Measurements from ENCODE around the gene ZBBX.
A peak's percentile ranks its signal among the peaks of the same experiment; 100 is the strongest.

ZBBX gene

DNA sequence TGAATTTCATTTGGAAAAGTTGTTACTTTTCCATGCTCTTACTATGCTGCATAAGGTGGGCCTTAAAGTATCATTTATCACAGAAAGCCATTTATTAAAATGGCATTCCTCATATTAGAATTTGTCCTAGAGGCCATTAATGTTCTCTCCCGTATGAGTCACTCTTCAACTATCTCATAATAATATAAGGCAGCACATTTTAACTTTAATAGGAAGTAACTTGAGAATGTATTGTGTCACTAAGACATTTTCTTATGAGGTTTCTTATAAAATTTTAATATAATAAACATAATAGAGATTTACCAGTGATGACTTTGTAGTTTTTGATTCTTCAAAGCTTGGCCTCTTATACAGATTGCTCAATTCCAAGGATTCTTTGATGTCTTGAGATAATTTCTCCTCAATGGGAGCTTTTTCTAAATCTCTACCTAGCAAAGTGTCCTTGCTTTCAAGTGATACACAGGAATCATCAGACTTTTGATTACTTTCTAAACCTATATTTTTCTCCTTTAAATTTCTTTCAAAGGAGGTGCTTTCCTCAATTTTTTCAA is 74.7 kb downstream of the ZBBX start:
- no peak for DNase-seq (ENCODE audit: low read depth)

DNA sequence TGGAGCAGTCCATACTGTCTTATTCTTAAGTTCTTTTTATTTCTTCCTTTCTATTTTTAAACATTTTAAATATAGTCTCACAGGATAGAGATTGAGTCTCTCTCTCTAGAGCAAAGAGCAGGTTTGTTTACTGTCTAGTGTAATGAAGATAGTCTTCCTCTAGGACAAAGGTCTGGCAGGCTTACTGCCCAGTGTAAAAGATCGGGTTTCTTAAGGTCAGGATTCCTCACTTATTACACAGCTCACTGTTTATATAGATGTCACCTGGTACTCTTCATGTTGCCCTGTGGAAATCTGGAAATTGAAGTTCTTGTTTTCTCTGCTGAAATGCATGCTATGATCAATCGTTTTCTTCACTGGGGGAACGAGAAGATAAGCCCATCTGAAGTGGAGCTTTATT is 76.0 kb downstream of the ZBBX start:
- no peak for DNase-seq (ENCODE audit: low read depth)

DNA sequence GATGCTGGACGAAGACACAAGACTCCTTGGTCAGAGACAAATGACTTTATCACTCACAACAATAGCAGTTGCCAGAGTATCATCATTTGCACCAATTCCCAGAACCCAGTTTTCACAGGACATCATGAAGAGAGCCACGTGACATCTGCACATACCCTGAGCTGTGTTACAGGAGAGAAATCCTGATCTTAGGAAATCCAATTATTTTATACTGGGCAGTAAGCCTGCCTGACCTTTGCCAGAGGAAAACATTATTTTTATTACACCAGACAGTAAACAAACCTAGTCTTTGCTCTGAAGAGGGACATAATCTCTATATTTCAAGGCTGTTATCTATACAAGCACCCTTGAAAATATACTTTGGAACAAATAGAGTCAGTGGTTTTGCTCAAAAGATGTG is 77.4 kb downstream of the ZBBX start:
- DNase-seq (ENCODE audit: low read depth), result no peak

DNA sequence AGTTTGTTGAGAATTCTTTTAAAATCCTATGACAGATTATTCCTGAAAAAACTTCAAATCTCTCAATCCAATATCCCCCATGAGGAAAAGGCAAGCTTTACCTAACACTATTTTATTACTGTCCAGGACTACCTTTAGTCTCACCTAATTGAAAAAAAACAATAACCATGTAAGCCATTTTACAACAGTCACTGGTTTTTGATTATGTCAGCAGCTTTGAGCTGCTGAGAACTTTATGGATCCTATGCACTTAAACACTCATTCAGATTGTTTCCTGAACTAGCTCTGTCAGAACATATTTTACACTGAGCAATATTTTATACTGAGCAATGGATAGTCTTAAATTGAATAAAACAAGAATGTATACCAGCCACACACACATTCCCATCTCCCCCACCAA is 79.9 kb downstream of the ZBBX start:
- no peak for DNase-seq (ENCODE audit: low read depth)

DNA sequence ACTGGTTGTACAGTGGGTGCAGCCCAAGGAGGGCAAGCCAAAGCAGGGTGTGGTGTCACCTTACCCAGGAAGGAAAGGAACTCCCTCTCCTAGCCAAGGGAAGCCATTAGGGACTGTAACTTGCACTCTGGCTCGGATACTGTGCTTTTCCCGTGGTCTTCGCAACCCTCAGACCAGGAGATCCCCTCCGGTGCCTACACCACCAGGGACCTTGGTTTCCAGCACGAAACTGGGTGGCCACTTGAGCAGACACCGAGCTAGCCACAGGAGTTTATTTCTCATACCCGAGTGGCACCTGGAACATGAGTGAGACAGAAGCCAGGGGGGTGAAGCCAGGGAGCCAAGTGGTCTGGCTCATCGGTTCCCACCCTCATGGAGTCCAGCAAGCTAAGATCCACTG is 90.7 kb downstream of the ZBBX start:
- no peak for DNase-seq (ENCODE audit: low read depth)

DNA sequence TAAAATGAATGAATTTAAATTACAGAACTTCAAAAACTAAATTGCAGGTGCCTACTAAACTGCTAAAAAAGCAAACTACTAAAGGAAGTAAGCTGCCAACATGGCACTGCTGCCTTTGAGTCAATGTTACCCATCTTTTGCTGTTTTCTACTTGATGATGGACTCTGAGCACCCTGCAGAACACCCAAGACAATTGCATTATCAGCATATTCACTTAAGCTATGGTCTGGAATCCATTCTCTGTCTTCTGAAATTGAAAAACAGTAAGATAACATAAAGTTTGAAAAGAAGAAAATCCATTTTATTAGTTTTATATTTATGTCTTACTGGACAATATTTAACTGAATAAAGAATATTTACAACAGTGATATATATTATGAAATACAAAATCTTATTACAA is 91.4 kb downstream of the ZBBX start:
- no peak for DNase-seq (ENCODE audit: low read depth)

DNA sequence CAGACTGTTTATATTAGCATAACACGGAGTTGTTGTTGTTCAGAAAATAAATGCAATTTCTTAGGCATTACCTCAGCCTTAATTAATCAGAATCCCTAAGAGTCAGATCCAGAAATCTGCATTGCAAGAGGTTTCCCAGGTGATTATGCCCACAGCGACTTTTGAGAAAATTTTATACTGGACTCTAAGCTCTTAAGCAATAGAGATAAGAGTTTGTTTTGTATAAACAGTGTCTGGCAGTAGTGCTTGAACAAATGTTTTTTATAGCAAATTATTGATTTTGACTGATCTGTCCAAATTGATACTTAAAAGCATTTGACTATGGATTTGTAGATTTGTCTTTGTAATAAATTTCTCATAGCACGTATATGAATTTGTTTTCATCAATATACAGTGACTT is 92.8 kb downstream of the ZBBX start:
- DNase-seq (ENCODE audit: low read depth), result no peak

DNA sequence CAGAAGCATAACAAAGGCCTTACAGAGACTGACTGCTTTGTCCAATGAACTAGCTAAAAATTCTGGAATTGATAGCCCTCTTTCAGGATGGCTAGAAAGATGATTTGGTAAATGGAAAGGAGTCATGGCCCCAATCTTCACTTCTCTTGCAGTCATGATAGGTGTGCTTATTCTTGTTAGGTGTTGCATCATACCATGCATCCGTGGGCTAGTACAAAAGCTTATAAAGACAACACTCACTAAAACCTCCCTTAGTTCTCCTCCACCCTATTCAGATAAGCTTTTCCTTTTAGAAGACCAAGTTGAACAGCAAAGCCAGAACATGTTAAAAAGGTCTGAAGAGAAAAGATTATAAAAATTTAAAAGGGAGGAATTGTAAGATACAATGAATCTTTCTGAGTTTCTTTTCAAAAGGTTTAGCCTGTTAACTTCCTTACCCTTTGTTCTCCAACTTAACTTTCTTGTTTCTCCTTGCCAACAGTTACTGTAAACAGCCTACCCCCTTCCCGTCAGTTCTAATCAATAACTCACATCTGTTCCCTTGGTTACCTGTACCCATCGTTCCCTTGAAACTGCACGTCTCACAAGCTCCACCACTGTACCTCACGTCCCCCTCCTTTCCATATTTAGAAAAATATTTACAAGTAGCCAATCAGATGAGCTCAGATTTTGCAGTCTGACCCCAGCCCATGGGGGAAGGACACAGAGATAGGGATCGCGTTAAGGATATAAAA is 105.8 kb downstream of the ZBBX start:
- DNase-seq (ENCODE audit: low read depth), result no peak

DNA sequence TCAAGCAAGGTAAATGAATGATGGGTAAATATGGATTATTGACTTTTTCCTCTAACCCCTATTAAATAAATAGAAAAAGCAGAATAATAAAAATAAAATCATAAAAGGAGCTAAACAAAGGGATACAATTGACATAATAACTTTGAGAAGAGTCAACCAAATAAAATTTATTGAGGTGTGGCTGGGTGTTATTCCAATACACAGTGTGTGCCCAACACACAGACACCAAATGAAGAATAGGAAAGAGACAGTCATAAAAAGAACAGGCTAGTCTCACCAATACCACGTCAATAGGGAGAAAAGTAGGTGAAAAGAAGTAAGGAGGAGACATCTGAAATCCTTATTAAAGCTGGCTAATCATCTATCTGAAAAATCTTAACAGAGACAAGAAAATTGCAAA is 127.1 kb downstream of the ZBBX start:
- no peak for DNase-seq (ENCODE audit: low read depth)

DNA sequence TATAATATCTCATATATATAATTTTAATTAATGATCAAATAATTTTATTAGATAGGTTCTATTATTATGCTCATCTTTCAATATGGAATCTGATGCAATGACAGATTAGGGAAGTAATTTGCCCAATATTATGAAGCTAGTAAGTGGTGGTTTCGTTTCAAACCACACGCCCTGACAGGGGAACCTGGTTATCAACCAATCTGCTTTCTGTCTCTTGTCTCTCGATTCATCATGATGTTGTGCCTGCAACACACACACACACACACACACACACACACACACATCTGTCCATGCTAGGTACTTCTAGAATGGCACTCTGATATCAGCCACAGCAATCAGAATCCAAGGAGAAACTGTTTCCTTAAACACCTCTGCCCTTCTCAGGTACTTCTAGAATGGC is 128.4 kb downstream of the ZBBX start:
- DNase-seq (ENCODE audit: low read depth), result no peak

DNA sequence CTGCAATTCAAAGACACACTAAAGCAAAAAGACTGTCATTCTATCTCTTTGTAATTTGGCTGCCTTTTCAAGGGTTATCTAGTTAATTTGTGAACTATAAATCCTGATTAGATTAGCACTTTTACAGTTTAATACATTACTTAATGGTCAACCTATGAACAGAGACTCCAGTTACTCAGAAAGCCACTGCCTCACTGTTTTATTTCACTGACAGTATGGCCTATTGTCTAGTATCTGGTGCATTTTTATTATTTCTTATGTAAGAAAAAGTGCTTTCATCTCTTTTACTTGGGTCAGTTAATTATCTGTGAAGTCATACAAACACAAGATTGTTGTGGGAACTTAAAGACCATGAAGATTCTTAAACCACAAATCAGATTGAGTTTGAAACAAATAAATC is 133.8 kb downstream of the ZBBX start:
- DNase-seq (ENCODE audit: low read depth), result no peak

DNA sequence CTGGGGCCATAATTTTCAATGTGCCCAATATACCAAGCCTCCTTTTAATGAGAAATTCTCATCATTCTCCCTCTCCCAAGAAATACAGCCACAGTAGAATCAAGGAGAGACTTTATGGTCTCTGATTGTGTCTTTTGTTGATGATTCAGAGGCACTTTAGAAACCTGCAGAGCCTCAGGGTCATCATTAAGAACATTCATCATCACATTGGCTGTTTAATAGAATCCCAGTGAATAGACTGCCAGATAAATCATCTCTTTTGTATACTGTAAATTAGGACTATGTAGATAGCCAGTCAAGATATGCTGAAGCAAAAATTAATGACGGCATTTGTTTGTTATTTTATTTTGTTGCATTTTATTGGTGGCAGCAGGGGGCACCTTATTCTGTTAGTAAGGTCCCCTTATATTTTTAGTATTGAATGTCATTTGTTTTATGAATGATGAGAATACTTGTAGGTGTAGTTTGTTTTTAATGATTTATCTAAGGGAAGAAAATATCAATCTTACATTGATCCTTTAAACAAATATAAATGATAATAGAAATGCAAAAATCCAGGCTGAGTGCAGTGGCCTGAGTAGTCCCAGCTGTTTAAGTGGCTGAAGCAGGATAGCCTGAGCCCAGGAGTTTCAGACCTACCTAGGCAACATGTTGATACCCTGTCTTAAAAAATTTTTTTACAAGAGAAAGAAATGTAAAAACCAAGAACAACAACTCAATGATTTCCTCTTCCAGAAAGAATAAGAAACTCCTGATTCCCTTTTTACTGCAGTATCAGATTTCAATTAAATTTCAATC is 138.8 kb downstream of the ZBBX start:
- no peak for DNase-seq (ENCODE audit: low read depth)

DNA sequence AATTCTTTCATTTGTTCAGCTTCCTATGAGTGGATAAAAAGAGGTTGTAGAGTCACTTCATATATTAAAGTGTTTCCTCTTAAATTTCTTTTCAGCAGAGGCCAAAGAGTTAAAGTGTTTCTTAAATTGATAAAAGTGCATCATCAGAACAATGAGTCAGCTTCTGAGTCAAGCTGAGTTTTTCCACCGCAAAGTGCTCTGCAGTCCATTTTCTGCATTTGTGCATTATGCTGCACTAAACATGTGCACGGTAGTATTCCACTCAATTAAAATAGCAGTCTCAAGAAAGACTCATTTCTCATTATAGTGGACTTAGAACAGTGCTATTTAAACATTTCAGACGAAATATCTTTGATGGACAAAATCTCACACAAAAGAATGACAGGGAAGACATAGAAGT is 152.0 kb downstream of the ZBBX start:
- DNase-seq (ENCODE audit: low read depth), result peak; percentile 22

DNA sequence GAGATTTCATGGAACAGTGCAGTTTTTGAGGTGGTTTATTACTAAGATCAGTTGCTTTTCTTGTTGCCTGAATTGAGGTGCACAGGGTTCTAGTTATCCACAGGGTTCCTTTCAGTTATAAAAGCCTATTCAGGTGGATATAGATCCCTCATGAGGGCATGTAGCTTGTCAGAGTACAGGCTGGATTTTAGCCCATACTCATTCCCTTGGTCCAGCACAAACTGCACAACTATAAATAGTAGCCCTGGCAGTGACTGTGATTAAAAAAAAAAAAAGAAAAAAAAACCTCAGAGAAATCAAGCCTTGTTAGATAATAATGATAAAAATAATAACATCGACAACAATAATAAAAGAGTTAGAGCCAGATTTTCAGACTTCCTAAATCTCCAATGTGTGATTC is 154.3 kb downstream of the ZBBX start:
- DNase-seq (ENCODE audit: low read depth), result no peak

DNA sequence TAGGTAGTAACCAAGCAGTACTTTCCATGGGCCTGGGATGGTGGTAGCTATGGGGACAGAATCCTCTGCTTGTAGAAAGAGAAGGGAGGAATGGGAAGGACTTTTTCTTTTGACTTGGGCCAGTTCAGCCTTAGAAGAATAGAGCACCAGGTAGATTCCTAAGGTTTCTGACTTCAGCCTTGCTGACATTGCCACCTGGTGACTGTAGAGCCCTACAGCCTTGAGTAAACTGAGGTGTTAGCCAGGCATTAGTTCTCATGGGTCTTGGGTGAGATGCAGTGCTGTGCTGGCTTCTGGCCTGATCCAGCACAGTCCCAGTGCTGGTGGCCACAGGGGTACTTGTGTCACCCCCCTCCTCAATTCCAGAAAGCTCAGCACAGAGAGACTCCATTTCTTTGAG is 171.1 kb downstream of the ZBBX start:
- DNase-seq (ENCODE audit: low read depth), result no peak

DNA sequence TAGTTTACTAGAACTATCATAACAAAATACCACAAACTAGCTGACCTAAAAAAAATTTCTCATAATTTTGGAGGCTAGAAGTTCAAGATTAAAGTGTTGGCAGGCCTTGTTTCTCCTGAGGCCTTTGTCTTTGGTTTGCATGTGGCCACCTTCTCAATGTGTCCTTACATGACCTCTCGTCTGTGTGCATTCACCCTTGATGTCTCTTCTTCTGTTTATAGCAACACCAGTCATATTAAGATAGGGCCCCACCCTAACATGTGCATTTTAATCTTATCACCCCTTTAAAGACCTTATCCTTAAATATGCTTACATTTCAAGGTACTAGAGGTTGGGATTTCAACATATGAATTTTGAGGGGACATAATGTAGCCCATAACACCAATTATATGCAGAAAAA is 177.0 kb downstream of the ZBBX start:
- no peak for DNase-seq (ENCODE audit: low read depth)

DNA sequence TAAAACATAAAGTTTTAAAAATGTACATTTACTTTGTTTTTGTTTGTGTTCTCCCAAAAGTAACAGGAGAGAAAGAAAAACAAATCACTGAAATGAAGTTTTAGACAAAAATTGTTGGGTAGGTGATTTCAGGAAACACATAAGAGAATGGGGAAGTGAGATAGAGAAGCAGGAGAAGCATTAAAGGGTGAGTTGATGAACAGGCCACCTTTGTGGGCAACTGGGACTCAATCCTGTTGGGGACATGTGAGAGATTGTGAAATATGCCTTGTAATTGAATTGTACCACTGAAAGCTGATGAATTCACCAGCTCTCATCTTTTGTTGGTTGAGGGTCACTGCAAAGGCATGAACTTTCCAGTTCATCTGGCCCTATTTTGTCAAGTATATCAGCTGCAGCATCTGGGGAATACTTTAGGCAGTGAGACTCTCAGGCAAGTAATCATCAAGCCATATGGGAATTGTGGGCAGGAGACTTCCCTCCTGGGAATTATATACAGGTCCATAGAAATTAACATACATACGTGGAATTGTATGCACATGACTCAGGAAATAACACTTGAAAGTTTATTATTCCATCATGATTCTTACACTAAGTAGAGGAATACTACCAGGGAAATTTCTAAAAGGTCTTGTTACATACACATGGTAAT is 181.0 kb downstream of the ZBBX start:
- DNase-seq (ENCODE audit: low read depth), result no peak
